SK-N-SH (cell line): Measurements from ENCODE around the gene ALS2CL. TPM values are rescaled to one million over a fixed set of nuclear protein-coding genes. Genes with fewer than 3 reads are reported as not detected.
A peak's percentile ranks its signal among the peaks of the same experiment; 100 is the strongest.

Experiments
- CTCF ChIA-PET: fragments of 300-600, 350-600 bp; formaldehyde crosslinking; extraction: SDS; loops from one replicate; lab custom pipeline; 2021; lab: Yijun Ruan, JAX
- POLR2A ChIA-PET: fragments of 350-600 bp; sonication (Branson Sonifier 250); formaldehyde crosslinking; extraction: SDS; loops from one replicate; lab custom pipeline; 2020; ENCODE audit warnings: antibody characterized with exemption, inconsistent platforms; lab: Yijun Ruan, JAX
- DNase-seq: peaks from one replicate; pipeline ENCODE4 v3.0.0; 2012
- H2AFZ ChIP-seq: fragments of 200-600 bp; sonication (generic); 2 replicates; pipeline ENCODE4 v1.8.1; 2016; ENCODE audit warnings: antibody characterized with exemption, mild to moderate bottlenecking, low read depth
- H3F3A ChIP-seq: fragments of 200-600 bp; sonication (generic); replicated peaks from 2 replicates; pipeline ENCODE3; 2016; ENCODE audit warnings: antibody characterized with exemption, mild to moderate bottlenecking; ENCODE audit not compliant: insufficient read depth
- H3K27ac ChIP-seq, 2 experiments: fragments of 200-500 bp in 1 of 2; fragments of 200-600 bp in 1 of 2; sonication (Bioruptor generic) in 1 of 2; sonication (generic), shearing (Covaris generic) in 1 of 2; 2 replicates each; pipeline versions ENCODE4 v1.5.1 to v1.6.1; 2014 to 2016; ENCODE audit warnings: low read depth in 2 of 2, inconsistent platforms in 1 of 2, low read length in 1 of 2, mild to moderate bottlenecking in 1 of 2, mixed read lengths in 1 of 2
- H3K27me3 ChIP-seq: fragments of 200-600 bp; sonication (generic), shearing (Covaris generic); 2 replicates; pipeline ENCODE4 v1.6.1; 2016; ENCODE audit warnings: mixed run types; ENCODE audit not compliant: insufficient read depth
- H3K36me3 ChIP-seq, 2 experiments: fragments of 200-500 bp in 1 of 2; fragments of 200-600 bp in 1 of 2; sonication (Bioruptor generic) in 1 of 2; sonication (generic) in 1 of 2; replicated peaks in 1 of 2; 2 replicates each; pipeline versions ENCODE3 to v1.5.1; 2014 to 2016; ENCODE audit warnings: low read length in 1 of 2, mild to moderate bottlenecking in 1 of 2; ENCODE audit not compliant: insufficient read depth in 2 of 2, control insufficient read depth in 1 of 2
- H3K4me1 ChIP-seq, 2 experiments: fragments of 200-500 bp in 1 of 2; fragments of 200-600 bp in 1 of 2; sonication (Bioruptor generic) in 1 of 2; sonication (generic), shearing (Covaris generic) in 1 of 2; 2 replicates each; pipeline versions ENCODE4 v1.5.1 to v1.6.1; 2014 to 2016; ENCODE audit warnings: low read depth in 1 of 2, low read length in 1 of 2, mixed run types in 1 of 2; ENCODE audit not compliant: insufficient read depth in 2 of 2, control insufficient read depth in 1 of 2
- H3K4me2 ChIP-seq: fragments of 200-600 bp; sonication (generic), shearing (Covaris generic); 2 replicates; pipeline ENCODE4 v1.6.1; 2017; ENCODE audit warnings: mixed run types
- H3K4me3 ChIP-seq, 2 experiments: fragments of 200-500 bp in 1 of 2; fragments of 200-600 bp in 1 of 2; sonication (Bioruptor generic) in 1 of 2; sonication (generic), shearing (Covaris generic) in 1 of 2; 2 replicates each; pipeline versions ENCODE4 v1.5.1 to v1.8.1; 2014 to 2016; ENCODE audit warnings: low read depth in 2 of 2, inconsistent platforms in 1 of 2, low read length in 1 of 2, mild to moderate bottlenecking in 1 of 2, mixed read lengths in 1 of 2, moderate library complexity in 1 of 2
- H3K79me2 ChIP-seq: fragments of 200-600 bp; sonication (generic); 2 replicates; pipeline ENCODE4 v1.8.1; 2017; ENCODE audit warnings: mild to moderate bottlenecking; ENCODE audit not compliant: insufficient read depth
- H3K9ac ChIP-seq: fragments of 200-600 bp; sonication (generic); 2 replicates; pipeline ENCODE4 v1.6.1; 2017; ENCODE audit warnings: mixed run types
- H3K9me2 ChIP-seq: fragments of 200-600 bp; sonication (generic); 2 replicates; pipeline ENCODE4 v1.6.1; 2017; ENCODE audit warnings: mixed run types
- H3K9me3 ChIP-seq: fragments of 200-600 bp; sonication (generic); 2 replicates; pipeline ENCODE4 v1.6.1; 2017; ENCODE audit warnings: mixed run types, mild to moderate bottlenecking, moderate library complexity
- H4K20me1 ChIP-seq: fragments of 200-600 bp; sonication (generic); 2 replicates; pipeline ENCODE4 v1.6.1; 2017; ENCODE audit warnings: mild to moderate bottlenecking, mixed run types; ENCODE audit not compliant: insufficient read depth
- CHD2 ChIP-seq: fragments of 150-350 bp; IDR thresholded peaks from 2 replicates; pipeline ENCODE4 v1.6.1; 2018; ENCODE audit warnings: low read length; ENCODE audit not compliant: partially characterized antibody
- CTCF ChIP-seq: fragments of 200-600 bp; sonication (generic); IDR thresholded peaks from 2 replicates; pipeline ENCODE4 v1.6.1; 2017; ENCODE audit warnings: antibody characterized with exemption, mild to moderate bottlenecking, moderate library complexity
- ELF1 ChIP-seq: IDR thresholded peaks from 2 replicates; pipeline ENCODE4 v1.4.0; 2012
- EP300 ChIP-seq, 2 experiments: IDR thresholded peaks; 2 replicates each; pipeline versions ENCODE4 v1.4.0 to v1.6.1; 2012; ENCODE audit warnings: borderline replicate concordance in 1 of 2, low read depth in 1 of 2, low read length in 1 of 2
- EZH2phosphoT487 ChIP-seq: fragments of 200-600 bp; sonication (generic); IDR thresholded peaks from 2 replicates; pipeline ENCODE4 v1.6.1; 2017; ENCODE audit warnings: low read depth, mixed run types, mild to moderate bottlenecking, antibody characterized with exemption, moderate library complexity, borderline replicate concordance
- FOXJ3 ChIP-seq: sonication (generic); formaldehyde crosslinking; IDR thresholded peaks from 2 replicates; pipeline ENCODE4 v1.5.1; 2020; ENCODE audit warnings: mild to moderate bottlenecking, missing genetic modification reagents
- GATA2 ChIP-seq: sonication (generic); formaldehyde crosslinking; IDR thresholded peaks from 2 replicates; pipeline ENCODE4 v1.5.0; 2020; ENCODE audit warnings: mild to moderate bottlenecking, missing genetic modification reagents
- JUND ChIP-seq: IDR thresholded peaks from 2 replicates; pipeline ENCODE4 v1.4.0; 2012
- NFIC ChIP-seq: IDR thresholded peaks from 2 replicates; pipeline ENCODE4 v1.4.0; 2012; ENCODE audit warnings: borderline replicate concordance
- POLR2AphosphoS5 ChIP-seq: IDR thresholded peaks from 2 replicates; pipeline ENCODE4 v1.6.1; 2012; ENCODE audit warnings: low read depth, low read length
- RAD21 ChIP-seq: IDR thresholded peaks from 2 replicates; pipeline ENCODE4 v1.6.1; 2012; ENCODE audit warnings: mild to moderate bottlenecking, low read length
- RCOR1 ChIP-seq: fragments of 150-350 bp; IDR thresholded peaks from 2 replicates; pipeline ENCODE4 v1.6.1; 2017; ENCODE audit warnings: antibody characterized with exemption, low read length
- REST ChIP-seq: IDR thresholded peaks from 2 replicates; pipeline ENCODE4 v1.6.1; 2012; ENCODE audit warnings: mild to moderate bottlenecking, low read depth, low read length, moderate library complexity
- RFX5 ChIP-seq: IDR thresholded peaks from 2 replicates; pipeline ENCODE4 v1.6.1; 2012; ENCODE audit warnings: mild to moderate bottlenecking, improper control_type of control experiment, low read length
- SIN3A ChIP-seq: IDR thresholded peaks from 2 replicates; pipeline ENCODE4 v1.6.1; 2012; ENCODE audit warnings: low read depth, mild to moderate bottlenecking, low read length, moderate library complexity, borderline replicate concordance
- SMC3 ChIP-seq: IDR thresholded peaks from 2 replicates; pipeline ENCODE4 v1.6.1; 2012; ENCODE audit warnings: low read depth, low read length, improper control_type of control experiment
- TEAD4 ChIP-seq: IDR thresholded peaks from 2 replicates; pipeline ENCODE4 v1.4.0; 2012; ENCODE audit warnings: mild to moderate bottlenecking, borderline replicate concordance; ENCODE audit not compliant: insufficient read depth
- WGBS: methylation state at CpG from one replicate; pipeline ENCODE4 v1.1.6; 2017; ENCODE audit warnings: low lambda C conversion rate; 5-methylcytosine and 5-hydroxymethylcytosine counted together
- polyA plus RNA-seq, 3 experiments: library from polyadenylated mRNA; depleted of rRNA; stranded (reverse); fragments of >200 nt; gene quantifications; 2 replicates each; pipeline ENCODE4 v1.2.3, GENCODE V29; 2012
- TF ChIP-seq, protein P1 (sequence below): fragments of 150-350 bp; IDR thresholded peaks from 2 replicates; pipeline ENCODE4 v1.6.1; 2017; ENCODE audit warnings: antibody characterized with exemption, low read length, low read depth, borderline replicate concordance
- TF ChIP-seq, protein P2 (sequence below): IDR thresholded peaks from 2 replicates; pipeline ENCODE4 v1.4.0; 2012; ENCODE audit warnings: low read depth

Gene ALS2CL
- polyA plus RNA-seq, 1 of the 3 experiments (the other 2 are of a cell fraction), result 0.18 TPM

DNA sequence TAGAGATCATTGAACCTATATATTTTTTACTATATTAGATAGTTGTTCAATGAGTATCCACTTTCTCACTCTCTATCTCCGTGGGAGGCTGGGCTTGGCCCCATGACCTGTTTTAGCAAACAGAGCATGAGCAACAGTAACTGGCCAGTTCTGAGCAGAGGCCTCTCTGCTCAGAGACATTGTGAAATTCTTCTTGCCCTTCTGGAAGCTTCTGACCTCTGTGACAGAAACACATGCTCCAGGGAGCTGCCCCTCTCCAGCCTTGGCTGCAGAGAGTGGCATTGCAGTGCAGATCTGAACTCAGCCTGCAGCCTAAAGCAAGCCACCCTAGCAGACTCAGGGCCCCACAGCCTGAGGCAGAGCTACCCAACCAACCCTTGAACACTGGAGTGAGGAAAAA is 60.7 kb downstream of the ALS2CL start:
- Histone ChIP-seq H3F3A (no peaks in the 10 kb centered on the region), H3K36me3 (no peaks in the 10 kb centered on the region)
- no peak for DNase-seq

GRCh38 chr3:46629551-46630517 is 63.6 kb downstream of the ALS2CL start:
- Histone ChIP-seq H3K9ac (no peak overlapping the region), H3K27me3 (no peaks in the 10 kb centered on the region; the same call in 1 of the 2 replicates), H3K79me2 (no peaks in the 10 kb centered on the region), H3K36me3 (no peaks in the 10 kb centered on the region), H2AFZ (no peak overlapping the region), H3K9me3 (no peaks in the 10 kb centered on the region), H3K4me3 (no peak overlapping the region), H3K27ac (no peak overlapping the region), H3F3A (no peaks in the 10 kb centered on the region), H3K9me2 (no peaks in the 10 kb centered on the region), H4K20me1 (no peaks in the 10 kb centered on the region), H3K4me1 (no peaks in the 10 kb centered on the region), H3K4me2 (no peak overlapping the region)
- POLR2A ChIA-PET, result no interaction called here
- peak; percentile 50 for DNase-seq
- 61% methylated on average over 34 of the region's 36 CpGs for WGBS
- CTCF ChIA-PET, result interaction anchor here (2.2 kb wide), 1 partner anchor 141 kb away, joined by 15 read pairs; no protein-coding TSS in a partner anchor
- TF ChIP-seq TEAD4, result no peak
- TF ChIP-seq CHD2, result no peak
- peak; percentile 26; the same call in 1 of the 2 replicates for TF ChIP-seq RAD21
- no peak for TF ChIP-seq JUND
- no peak for TF ChIP-seq EP300 (IDR thresholded peaks at IDR 0.05; ENCODE audit: borderline replicate concordance in 1 of 2, low read depth in 1 of 2, low read length in 1 of 2)
- no peak for TF ChIP-seq GATA2
- TF ChIP-seq RCOR1, result no peak
- TF ChIP-seq SIN3A, result no peak
- TF ChIP-seq CTCF, result peak; percentile 60
- TF ChIP-seq, protein P1, sequence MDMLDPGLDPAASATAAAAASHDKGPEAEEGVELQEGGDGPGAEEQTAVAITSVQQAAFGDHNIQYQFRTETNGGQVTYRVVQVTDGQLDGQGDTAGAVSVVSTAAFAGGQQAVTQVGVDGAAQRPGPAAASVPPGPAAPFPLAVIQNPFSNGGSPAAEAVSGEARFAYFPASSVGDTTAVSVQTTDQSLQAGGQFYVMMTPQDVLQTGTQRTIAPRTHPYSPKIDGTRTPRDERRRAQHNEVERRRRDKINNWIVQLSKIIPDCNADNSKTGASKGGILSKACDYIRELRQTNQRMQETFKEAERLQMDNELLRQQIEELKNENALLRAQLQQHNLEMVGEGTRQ, result no peak
- TF ChIP-seq FOXJ3 (CRISPR knock-in tag), result no peak
- peak; percentile 44 for TF ChIP-seq SMC3
- TF ChIP-seq REST, result no peak
- TF ChIP-seq NFIC, result no peak
- TF ChIP-seq, protein P2, sequence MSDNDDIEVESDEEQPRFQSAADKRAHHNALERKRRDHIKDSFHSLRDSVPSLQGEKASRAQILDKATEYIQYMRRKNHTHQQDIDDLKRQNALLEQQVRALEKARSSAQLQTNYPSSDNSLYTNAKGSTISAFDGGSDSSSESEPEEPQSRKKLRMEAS, result no peak
- TF ChIP-seq ELF1, result no peak

More for the DNA sequence above, 60.7 kb downstream of the ALS2CL start:
- Histone ChIP-seq H3K79me2 (no peaks in the 10 kb centered on the region), H2AFZ (no peak overlapping the region), H3K27me3 (no peaks in the 10 kb centered on the region), H3K4me2 (no peak overlapping the region), H3K9me2 (no peaks in the 10 kb centered on the region), H4K20me1 (no peaks in the 10 kb centered on the region), H3K9ac (no peak overlapping the region), H3K27ac (no peak overlapping the region), H3K9me3 (no peaks in the 10 kb centered on the region), H3K4me3 (no peak overlapping the region), H3K4me1 (no peaks in the 10 kb centered on the region)
- ChIA-PET POLR2A (no interaction called here), CTCF (interaction anchor here (1.0 to 1.2 kb wide), 3 partner anchors 74 to 145 kb away, joined by 3 read pairs; no protein-coding TSS in a partner anchor)
- TF ChIP-seq SIN3A, result no peak
- no peak for TF ChIP-seq EZH2phosphoT487
- no peak for TF ChIP-seq RFX5
- TF ChIP-seq, protein P2, result no peak
- TF ChIP-seq POLR2AphosphoS5, result no peak
- 67% methylated on average over 1 of the region's 1 CpG for WGBS
